NK-92 (cell line): ENCODE measurements around the gene SLC52A1.
"Not testable (repeated sequence)": the region's sequence is repeated elsewhere in the genome, so short reads cannot be mapped to it uniquely, and the experiment has no call there.

Experiments used
- DNase-seq: peaks from one replicate; lab custom pipeline; 2025; ENCODE audit not compliant: unreplicated experiment; lab: John Stamatoyannopoulos, UW

The SLC52A1 gene

DNA sequence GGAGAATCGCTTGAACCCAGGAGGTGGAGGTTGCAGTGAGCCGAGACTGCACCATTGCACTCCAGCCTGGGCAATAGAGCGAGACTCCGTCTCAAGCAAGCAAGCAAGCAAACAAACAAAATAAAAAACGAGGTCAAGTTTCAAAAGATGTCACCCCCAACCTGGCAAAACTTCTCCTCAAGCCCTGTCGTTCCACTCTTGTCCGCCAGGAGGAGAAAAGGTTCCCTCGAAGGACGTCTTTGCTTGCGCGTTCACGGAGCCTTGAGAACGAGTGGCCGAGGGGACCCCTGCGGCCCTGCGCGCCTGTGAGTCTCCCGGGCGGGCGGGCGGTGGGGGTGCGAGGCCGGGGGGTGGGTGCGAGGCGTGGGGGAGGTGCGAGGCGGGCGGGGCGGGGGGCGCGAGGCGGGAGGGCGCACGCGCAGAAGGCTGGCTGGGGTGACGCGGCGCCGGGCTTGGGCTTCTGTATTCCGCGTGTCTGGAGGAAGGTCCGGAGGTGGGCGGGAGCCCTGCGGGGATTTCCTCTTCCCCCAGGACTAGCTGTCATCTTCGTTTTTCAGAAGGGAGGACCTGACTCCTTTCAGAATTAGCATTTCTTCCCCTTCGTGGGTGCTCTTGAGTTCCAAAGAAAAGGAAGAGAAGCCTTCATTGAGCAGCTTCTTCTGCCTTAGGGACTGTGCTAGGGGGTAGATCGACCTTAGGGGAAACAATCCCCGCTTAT lies 3.7 kb downstream of the SLC52A1 start:
- DNase-seq, result no peak

DNA sequence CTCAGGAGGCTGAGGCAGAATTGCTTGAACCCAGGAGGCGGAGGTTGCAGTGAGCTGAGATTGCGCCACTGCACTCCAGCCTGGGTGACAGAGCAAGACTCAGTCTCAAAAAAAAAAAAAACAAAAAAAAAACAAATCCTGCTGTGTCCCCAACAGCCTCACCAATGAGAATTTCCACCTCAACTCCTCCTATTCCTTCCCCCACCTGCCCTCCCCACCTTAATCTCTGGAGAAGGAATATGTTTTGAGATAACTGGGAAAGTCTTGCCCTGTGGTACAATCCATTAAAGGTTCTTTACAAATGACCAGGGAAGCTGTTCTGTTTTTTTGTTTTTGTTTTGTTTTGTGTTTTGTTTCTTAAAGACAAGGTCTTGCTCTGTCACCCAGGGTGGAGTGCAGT lies 5.1 kb downstream of the SLC52A1 start:
- DNase-seq, result not testable (repeated sequence)

DNA sequence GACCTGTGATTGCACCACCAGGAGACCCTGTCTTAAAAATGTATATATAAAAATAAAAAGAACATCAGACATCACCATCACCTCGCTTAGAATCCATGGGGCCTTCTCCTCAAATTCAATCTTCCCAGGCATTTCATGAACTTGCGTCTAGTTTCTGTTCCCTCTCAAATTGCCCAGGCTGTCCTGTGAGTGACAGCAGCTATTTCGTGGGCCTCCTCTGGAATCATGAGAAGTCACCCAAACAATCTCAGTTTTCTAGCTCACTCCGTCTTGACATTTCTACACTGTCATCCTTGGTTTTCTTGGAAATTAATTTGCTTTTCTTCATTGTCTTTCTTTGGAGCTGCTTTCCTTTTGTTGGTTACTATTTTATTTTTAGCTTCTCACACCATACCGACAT lies 7.3 kb downstream of the SLC52A1 start:
- DNase-seq, result no peak

DNA sequence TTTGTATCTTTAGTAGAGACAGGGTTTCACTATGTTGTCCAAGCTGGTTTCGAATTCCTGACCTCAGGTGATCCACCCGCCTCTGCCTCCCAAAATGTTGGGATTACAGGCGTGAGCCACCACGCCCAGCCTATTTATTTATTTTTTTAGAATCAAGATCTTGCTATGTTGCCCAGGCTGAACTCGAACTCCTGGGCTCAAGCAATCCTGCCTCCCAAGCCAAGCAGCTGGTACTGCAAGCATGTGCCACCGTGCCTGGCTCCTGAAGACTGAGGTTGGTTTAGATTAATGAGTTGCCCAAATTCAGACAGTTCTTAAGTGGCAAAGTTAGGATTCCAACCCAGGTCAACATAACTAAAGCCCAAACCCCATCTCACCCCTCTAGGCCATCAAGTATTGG lies 7.9 kb downstream of the SLC52A1 start:
- no peak for DNase-seq

DNA sequence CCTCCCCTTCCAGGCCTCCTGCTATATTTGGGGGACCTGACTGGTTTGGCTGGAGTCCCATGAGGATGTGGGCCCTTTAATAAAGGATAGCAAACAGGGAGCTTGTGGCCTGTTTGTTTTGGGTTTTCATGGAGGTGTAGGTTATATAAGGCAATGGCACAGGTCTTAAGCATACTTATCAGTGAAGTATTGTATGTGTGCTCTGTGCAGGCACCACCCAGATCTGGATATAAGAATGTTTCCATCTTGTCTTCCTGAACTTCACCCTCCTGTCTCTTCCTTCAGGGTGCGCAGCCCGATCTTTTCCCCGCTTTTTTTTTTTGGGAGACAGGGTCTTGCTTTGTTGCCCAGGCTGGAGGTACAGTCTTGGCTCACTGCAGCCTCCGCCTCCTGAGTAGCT lies 10.6 kb downstream of the SLC52A1 start:
- no peak for DNase-seq

DNA sequence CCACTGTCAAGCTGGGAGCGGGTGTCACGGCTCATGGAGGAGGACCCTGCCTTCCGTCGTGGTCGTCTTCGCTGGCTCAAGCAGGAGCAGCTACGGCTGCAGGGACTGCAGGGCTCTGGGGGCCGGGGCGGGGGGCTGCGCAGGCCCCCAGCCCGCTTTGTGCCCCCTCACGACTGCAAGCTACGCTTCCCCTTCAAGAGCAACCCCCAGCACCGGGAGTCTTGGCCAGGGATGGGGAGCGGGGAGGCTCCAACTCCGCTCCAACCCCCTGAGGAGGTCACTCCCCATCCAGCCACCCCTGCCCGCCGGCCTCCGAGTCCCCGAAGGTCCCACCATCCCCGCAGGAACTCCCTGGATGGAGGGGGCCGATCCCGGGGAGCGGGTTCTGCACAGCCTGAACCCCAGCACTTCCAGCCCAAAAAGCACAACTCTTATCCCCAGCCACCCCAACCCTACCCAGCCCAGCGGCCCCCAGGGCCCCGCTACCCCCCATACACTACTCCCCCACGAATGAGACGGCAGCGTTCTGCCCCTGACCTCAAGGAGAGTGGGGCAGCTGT lies 11.6 kb downstream of the SLC52A1 start:
- no peak for DNase-seq

DNA sequence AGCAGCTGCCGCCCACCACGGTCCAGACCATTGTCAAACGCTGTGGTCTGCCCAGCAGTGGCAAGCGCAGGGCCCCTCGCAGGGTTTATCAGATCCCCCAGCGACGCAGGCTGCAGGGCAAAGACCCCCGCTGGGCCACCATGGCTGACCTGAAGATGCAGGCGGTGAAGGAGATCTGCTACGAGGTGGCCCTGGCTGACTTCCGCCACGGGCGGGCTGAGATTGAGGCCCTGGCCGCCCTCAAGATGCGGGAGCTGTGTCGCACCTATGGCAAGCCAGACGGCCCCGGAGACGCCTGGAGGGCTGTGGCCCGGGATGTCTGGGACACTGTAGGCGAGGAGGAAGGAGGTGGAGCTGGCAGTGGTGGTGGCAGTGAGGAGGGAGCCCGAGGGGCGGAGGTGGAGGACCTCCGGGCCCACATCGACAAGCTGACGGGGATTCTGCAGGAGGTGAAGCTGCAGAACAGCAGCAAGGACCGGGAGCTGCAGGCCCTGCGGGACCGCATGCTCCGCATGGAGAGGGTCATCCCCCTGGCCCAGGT lies 13.0 kb downstream of the SLC52A1 start:
- DNase-seq, result no peak

DNA sequence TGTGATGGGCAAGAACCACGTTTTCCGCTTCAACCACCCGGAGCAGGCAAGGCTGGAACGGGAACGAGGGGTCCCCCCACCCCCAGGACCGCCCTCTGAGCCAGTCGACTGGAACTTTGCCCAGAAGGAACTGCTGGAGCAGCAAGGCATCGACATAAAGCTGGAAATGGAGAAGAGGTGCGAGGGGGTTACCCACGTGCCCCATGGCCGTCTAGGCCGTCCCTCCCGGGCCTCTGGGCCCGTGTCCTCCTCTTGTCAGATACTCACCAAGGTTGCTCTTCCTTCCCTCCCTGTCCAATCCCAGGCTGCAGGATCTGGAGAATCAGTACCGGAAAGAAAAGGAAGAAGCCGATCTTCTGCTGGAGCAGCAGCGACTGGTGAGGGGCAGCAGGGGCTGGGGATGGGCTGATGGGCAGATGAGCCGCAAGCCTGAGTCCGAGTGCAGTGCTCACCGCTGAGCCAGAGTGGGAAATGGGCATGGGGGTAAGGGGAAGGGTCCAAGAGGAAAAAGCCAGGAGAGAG lies 14.7 kb downstream of the SLC52A1 start:
- no peak for DNase-seq

DNA sequence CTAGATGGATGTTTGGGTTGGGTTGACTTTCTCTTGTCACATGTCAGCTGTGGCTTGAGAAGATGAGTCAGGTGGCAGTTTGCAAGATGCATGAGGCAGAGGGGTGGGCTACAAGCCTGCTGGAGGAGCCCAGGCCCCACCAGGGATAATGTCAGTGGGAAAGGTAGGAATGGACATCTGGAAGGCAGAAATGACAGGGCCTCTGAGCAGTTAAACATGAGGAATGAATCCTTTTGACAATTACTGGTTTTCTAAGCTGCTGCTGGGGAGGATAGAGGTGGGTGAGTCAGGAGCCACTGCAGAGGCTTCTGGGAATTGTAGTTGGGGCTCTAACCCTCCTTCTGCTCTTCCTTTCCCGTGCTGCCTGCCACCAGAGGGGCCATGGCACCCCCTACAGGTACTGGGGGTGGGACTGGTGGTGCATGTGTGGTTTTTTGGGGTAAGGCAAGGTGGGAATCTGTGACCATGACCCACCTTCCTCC lies 15.7 kb downstream of the SLC52A1 start:
- DNase-seq, result no peak

DNA sequence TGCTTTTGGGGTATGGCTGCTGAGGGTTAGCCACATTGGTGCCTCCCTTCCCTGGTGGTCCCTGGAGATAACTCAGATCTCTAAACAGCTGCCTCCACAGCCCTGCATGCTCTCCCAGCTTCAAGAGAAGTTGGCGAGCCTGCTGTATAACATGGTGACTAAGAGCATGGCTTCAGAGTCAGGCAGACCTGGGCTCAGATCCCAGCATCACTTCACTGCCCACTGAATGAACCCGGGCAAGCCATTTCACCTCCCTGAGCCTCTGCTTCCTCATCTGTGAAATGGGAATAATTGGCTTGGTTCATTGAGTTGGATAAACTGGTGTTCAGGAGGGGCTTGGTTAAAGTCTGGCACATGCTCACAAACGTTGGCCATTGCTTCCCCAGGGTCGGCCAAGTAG lies 20.9 kb downstream of the SLC52A1 start:
- DNase-seq, result no peak

DNA sequence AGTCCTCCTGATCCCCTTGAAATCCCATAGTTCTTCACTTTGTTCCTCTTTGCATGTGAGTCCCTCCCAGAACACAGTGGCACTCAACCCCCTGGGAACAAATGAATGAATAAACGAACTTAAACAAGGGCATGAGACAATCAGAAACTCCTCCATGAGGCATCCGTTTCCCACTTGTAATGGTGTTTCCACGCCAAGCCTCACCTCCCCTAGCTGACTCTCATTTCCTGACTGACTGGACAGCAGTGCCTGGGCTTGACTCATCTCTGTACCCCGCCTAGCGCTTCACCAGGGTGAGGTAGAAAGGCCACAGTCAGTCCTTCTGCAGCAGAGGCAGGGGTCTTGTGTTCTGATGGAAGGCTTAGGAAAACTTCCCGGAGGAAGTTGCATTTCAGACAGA lies 23.3 kb downstream of the SLC52A1 start:
- DNase-seq, result no peak

DNA sequence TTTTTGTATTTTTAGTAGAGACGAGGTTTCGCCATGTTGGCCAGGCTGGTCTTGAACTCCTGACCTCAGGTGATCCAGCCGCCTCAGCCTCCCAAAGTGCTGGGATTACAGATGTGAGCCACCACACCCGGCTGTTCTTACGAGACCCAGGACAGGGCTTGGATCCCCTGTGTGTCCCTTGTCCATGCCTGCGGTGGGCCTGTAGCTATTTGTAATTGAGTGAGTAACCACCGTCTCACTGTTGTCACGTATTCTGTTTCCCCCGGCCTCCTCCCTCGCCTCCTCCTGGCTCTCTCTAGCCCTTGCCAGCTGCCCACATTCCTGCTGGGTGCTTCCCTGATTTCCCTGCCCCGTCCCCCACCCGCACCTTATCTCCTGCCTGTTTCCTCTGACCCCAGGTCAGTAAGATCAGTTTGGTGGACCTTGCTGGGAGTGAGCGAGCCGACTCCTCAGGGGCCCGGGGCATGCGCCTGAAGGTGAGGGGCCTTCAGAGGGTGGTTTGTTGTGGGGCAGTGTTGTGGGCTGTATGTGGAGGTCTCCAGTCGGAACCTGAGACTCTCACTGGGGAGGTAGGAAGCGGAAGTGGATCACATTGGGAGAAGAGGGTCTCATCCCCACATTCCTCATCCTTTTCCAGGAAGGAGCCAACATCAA lies 31.9 kb downstream of the SLC52A1 start:
- no peak for DNase-seq

DNA sequence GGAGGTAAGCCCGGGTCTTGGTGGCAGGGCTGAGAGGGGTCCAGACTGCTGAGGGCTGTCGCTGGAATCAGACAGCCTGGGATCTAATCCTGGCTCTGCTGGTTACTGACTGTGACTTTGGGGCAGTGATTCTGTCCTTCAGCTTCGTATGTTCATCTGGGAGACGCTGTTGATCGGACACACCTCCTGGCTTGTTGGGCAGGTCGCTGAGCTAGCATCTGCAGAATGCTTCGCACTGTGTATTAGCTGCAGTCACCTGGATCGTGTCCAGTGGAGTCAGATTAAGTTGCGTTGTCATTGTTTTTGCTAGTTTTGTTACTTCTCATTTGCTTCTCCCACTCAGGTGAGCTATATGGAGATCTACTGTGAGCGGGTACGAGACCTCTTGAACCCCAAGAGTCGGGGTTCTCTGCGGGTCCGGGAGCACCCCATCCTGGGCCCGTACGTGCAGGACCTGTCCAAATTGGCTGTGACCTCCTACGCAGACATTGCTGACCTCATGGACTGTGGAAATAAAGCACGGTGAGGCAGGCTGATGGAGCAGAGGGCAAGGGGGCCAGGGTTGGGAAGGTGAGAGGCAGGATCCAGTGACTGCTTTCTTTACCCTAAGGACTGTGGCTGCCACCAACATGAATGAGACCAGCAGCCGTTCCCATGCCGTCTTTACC lies 33.0 kb downstream of the SLC52A1 start:
- DNase-seq, result no peak

DNA sequence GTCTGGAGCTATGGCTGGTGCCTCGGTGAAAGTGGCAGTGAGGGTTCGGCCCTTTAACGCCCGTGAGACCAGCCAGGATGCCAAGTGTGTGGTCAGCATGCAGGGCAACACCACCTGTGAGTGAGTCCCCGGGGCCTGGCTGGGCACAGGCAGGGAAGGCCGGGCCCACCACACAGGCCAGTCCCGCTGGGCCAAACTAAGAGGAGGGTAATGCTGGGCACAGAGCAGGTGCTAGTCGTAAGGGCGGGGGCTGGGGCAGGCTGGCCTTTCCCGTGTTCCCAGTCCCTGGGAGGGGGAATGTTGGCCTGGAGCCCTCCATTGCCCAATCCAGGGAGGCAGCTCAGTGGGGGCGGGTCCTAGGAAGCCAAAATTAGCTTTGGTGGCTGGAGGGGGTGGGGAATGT lies 35.0 kb downstream of the SLC52A1 start:
- no peak for DNase-seq

DNA sequence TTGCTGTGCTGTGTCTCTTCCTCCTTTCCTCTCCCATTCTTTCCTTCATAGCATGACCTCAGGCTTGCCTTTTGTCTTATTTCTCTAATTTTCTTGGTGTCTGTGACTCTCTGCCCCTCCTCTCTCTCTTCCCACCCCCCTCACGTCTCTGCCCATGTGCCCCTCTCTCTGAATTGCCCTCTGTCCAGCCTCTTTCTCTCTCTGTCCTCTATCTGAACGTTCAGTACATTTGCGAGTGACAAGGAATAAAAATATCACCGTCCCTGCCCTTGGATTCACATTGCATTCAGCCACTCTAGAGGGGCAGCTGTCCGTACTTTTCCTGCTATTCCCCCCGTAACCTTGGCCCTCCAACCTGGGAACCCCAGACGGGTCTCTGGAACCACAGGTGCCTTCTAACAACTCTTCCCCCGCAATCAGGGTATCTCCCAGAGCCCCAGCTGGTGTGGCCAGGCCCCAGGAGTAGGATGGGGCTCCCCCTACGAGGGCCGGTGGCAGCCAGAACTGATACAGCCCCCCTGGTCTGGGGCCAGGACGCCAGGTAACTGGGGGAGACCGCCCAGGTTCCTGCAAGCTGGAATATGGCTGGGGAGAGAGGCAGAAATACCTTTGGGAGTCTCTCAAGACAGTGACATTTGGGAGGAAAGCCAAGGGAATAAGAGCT lies 35.7 kb downstream of the SLC52A1 start:
- no peak for DNase-seq

DNA sequence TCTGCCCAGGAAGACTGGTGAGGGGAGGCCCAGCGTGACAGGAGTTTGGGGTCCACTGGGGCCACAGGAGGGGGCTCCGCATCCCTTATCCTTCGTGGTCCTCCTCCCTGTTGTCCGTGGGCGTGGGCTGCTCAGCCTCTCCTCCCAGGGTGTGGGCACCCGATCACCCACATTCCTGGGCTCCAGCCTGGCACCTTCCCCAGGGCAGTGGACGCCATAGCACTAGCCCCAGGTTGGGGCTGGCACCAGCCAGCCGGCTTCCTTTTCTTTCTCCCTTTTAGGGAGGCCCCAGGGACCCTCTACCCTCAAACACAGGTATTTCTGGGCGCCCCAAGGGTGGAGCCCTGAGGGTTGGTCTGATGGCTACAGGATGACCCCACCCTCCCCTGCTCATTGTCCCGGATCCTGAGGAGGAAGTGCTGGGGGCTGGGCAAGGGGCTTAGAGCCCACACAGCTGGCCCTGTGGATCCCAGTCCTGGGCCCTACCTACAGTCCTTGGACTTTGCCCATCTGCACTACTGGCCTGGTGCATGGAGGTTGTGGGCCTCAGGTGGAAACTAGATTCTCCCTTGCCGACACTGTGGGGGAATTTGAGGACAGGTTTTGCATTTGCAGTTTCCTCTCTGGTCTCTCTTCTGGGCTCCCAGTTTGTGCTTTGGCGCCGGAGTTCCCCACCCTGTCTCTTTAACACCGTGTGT lies 36.3 kb downstream of the SLC52A1 start:
- DNase-seq, result no peak

DNA sequence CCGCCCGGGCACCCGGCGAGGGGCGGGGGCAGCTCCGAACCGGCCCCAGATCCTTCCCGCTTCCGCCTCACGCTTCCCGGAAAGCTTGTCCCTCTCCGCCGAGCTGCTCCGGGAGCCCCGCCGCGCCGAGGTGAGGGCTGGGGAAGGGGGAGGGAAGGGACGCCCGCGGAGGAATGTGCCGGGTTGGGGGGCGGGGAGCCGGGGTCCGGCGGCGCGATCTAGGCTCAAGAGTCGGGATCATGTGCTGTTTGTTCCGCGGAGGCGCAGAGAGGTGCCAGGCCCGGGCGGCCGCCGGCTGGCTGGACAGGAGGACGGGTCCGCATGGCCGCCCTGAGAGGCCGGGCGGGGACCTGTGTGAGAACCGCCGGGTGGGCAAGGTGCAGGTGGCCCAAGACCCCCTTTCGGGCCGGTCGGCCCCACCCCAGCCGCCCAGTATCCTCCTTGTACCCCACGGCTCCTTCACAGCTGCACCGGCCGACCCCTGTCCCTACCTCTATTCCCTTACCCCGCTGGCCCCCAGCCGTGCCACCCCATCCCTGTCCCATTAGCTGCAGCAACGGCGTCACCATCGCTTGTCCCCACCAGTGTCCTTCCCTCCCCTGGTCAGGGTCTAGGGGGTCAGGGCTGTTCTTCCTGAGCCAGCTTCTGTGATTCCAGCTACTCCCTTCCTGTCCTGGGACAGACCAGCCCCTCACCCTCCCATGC lies 37.0 kb downstream of the SLC52A1 start:
- no peak for DNase-seq

DNA sequence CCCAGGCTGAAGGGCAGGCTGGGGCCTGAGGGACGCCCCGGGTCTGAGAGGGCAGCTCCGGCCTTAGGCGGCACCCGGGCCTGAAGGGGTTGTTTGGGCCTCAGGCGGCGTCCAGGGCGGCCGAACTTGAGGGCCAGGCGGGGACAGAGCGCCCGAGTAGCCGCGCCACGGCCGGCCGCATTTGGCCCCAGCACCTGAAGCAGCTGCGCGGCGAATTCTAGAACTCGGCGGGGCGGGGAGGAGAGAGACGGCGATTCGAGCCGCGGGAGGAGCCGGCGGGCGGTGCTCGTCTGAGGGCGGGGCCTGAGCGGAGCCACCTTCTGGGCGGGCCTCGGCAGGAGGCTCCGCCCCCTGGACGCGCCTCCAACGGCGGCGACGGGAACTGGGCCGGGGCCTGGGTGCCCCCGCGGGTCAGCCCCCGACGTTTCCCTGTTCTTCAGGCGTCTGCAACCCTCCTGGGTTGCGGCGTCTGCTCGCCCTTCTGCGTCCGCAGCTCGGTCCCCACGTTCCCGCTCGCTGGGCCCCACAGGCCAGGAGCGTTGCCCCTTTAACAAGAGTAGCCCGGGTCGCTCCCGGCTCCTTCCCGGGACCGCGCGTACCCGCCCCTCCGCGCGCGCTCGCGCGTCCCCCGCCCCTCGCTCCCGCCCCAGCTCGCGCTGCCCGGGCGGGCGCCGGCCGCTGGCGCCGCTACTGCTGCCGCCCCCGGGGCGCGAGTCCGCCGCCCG lies 37.8 kb downstream of the SLC52A1 start, which contains the start of the genes INCA1 and KIF1C:
Gene INCA1, minus strand, starts transcription at position 221 of the 725 bp plus-strand sequence. CDS start 3,085 bp downstream, outside the sequence.
Gene KIF1C, plus strand, starts transcription at position 649 of the 725 bp plus-strand sequence. CDS start 2,297 bp downstream, outside the sequence.
- DNase-seq, result peak; percentile 14
